ENCODE data around the gene NCKAP5.

Gene NCKAP5

DNA sequence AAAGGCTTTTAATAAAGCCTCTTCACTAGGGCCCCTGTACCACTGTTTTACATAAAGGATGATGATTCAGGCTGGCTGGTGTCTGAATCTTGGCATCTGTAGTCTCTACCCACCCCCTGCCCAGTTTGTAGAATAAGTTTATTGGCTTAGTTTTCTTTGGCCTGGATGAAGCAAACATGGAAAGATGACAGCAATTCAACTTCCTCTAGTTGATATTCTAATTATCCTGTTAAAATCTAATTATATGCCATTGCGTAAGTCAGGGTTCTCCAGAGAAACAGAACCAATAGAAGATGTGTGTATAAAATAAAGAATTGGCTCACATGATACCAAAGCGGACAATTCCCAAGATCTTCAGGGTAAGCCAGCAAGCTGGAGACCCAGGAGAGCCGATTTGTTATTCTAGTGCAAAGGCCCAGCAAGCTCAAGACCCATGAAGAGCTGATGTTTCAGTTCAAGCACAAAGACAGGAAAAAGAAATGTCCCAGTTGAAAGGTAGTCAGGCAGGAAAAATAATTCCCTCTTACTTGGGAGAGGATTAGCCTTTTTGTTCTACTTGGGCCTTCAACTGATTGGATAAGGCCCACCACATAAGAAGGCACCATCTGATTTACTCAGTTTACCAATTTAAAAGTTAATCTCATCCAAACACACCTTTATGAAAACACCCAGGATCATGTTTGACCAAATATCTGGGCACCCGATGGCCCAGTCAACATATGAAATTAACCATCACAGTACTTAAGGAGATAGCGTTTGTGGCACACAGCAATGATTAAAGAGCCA lies 815.6 kb downstream of the NCKAP5 start:
- no peak for DNase-seq (ENCODE audit: low read depth)

GRCh38 chr2:132751836-132752235 lies 816.4 kb downstream of the NCKAP5 start:
- no peak for DNase-seq (ENCODE audit: low read depth)

- DNase-seq (ENCODE audit: low read depth): no peak
Measured at GRCh38 chr2:132750606-132751005, 817.7 kb downstream of the NCKAP5 start.

DNA sequence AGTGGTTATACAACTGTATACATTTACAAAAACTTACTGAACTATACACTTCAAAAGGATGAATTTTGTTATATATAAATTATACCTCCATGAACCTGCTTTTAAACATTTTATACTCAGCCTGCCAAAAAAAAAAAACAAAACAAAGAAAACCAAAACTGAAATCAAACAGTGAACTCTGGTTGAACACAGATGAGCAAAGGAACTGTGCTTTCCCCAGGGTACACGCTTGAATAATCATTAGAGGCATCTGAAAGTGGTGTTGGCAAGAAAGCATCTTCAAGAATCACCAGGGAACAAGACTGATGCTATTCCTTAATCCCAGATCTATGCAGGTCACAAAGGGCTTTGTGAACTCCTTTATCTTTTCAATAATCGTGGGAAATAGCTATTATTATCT lies 821.2 kb downstream of the NCKAP5 start:
- no peak for DNase-seq (ENCODE audit: low read depth)

DNA sequence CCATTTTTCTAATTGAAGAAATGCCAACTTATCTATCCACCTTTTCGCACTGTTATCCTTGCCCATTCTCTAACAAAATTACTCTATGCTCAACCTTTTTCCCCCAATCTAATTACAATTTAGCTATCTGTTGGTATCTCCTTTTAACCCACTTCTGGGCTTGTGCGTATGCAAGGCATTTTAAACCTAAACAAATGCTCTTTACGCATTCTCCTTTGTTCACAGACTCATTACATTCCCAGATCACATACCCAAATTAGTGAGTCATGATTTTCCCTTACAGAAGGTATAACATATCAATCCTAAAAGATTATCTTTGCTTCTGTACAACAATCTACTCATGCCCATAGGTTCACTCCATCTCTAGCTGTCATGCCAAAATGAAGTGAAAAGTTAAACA lies 826.5 kb downstream of the NCKAP5 start:
- DNase-seq (ENCODE audit: low read depth): no peak

DNA sequence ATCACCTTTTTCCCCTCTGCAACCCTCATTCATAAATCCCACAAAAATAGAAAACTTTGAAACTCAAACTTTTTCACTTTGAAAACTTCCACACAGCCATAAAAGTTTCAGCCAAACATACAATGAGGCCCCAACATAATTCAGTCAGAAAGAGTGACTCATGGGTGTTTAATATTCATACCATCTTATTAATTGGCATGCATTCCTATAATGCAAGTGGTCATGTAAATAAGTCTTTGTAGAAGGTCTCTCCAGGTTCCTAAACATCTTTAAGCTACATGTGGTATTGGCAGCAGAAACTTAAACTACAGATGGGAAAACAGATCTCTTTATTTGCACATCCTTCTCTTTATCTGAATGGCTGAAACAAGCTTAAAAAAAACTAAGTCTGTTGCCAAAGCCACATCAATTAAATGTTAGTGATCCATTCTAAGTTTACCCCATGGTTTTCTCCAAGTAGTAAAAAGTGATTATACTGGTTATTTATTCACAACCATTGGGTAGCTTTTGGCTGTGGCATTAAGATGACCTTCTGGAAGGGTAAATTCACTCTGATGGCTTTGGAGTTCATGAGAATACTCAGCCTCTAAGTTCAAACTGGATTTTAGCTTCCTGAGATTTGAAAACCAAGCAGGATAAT lies 828.1 kb downstream of the NCKAP5 start:
- no peak for DNase-seq (ENCODE audit: low read depth)

DNA sequence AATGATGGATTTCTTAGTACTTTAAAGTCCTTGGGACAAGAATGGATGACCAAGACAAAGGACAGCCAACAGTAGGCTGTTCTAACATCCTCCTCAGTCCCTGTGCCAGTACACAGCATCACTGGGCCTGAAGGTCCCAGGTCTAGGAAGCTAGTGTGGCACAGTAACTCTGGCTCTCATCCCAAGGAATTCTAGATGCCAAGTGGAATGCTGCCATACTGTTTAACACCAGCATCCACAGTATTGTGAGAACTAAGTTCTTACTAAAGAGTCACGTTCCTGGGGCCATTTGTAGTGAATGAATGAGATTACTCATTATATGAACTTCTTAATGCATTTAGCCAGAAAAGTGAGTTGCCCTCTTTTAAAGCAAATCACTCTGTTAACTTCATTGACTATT lies 830.0 kb downstream of the NCKAP5 start:
- no peak for DNase-seq (ENCODE audit: low read depth)

DNA sequence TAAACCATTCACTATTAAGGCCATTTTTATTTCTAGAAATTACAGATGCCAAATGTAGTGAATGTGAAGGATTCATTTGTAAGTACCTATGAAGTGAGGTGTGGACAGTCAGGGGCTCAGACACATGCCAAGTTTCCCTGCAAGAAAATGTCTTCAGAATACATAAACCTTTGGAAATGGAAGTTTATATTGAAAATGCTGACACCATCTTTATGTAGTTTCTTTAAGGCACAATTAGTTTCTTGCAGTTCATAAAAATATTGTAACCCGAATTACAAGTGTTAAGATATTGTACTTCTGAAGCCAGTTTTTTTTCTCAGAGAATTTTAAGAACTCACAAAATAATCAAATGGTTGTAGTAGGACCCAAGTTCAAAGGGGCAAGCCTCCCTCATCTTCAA lies 832.2 kb downstream of the NCKAP5 start:
- DNase-seq (ENCODE audit: low read depth): no peak

DNA sequence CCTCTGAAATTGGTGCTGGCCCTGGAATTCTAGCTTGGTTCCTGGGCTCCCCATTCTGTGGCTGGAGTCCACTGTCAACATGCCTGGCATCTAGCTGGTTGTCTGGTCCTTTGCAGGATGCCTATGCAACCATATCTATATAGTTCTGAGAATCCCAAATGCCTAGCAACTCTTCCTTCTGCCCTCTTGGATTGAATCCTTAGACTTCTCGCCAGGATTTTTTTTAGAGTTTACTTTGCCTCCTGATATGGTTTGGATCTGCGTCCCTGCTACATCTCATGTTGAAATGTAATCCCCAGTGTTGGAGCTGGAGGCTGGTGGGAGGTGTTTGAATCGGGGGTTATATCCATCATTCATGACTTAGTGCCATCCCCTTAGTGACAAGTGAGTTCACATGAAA lies 833.3 kb downstream of the NCKAP5 start:
- DNase-seq (ENCODE audit: low read depth): no peak

DNA sequence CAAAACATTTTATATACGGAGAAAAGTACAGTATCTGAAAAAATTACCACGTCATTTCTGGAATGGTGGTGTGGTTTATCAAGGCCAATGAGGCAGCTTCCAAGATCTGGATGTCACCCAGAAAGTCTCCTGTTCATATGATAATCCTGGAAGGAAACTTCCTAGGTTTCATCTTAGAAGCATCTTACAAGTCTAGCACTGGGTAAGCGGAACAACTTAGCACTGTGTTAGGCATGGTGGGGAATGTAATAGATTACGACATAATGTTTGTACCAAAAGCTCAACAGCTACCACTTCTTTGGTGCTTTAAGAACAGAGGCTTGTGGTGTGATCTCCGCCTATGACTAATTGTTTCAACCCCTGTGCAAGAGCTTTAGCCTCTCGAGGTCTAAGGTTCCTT lies 835.2 kb downstream of the NCKAP5 start:
- DNase-seq (ENCODE audit: low read depth): no peak

- no peak for DNase-seq (ENCODE audit: low read depth)
Measured at GRCh38 chr2:132732694-132733093, 835.6 kb downstream of the NCKAP5 start.

DNA sequence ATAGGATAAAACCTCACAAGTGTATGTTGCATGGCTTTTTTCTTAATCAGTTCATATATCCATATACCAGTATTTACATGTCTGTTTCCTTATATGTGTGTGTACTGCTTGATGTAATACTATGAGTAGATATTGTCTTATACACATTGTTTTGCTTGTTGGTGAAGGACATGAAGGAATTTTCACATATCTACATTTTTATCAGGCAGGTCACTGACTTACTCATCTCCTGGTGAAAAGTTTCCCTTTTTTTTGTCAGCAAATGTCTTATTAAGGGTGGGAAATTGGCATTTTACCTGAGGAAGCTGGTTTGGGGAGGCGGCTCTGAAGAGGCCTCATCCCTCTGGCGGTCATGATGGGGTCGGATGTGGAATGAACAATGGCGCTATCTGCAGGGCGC lies 836.8 kb downstream of the NCKAP5 start:
- no peak for DNase-seq (ENCODE audit: low read depth)

DNA sequence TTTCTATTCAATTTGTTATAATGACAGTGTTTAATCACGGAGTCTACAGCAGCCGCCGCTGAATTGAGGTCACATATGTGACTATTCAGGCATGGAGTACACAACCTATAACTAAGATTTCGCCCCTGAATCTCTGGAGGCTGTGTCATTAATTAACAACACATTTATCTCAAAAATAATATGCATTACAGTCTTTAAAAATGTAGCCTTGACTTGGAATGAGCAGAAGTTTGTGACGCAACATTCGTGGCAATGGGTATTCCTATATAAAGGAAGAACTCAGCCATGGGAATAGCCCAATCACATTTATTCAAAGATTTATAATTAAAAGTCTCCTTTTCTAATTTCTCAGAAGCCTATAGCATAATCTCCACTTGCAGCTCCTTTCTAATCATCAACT lies 837.7 kb downstream of the NCKAP5 start:
- no peak for DNase-seq (ENCODE audit: low read depth)

- no peak for DNase-seq (ENCODE audit: low read depth)
Measured at GRCh38 chr2:132729522-132729921, 838.7 kb downstream of the NCKAP5 start.

- no peak for DNase-seq (ENCODE audit: low read depth)
Measured at GRCh38 chr2:132726155-132726554, 842.1 kb downstream of the NCKAP5 start.

GRCh38 chr2:132725748-132726147 lies 842.5 kb downstream of the NCKAP5 start:
- no peak for DNase-seq (ENCODE audit: low read depth)

DNA sequence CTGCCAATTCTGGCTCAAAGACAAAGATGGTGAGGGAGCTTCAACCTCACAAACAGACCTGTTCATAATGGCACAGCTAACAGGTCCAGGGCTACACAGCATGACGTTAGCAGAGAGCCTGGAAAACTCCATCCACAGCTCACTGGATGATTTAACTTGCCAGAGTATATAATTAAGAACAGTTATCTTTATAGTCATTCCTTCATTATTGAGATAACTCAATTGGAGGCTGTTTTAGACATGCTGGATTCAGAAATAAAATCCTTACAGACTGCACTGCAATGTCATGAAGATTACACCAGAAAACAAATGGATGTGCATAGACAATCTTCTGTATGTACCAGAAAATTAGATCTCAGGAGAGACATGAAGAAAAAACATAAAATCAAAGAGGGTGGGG lies 843.1 kb downstream of the NCKAP5 start:
- no peak for DNase-seq (ENCODE audit: low read depth)

GRCh38 chr2:132721938-132722337 lies 846.3 kb downstream of the NCKAP5 start:
- DNase-seq (ENCODE audit: low read depth): no peak

DNA sequence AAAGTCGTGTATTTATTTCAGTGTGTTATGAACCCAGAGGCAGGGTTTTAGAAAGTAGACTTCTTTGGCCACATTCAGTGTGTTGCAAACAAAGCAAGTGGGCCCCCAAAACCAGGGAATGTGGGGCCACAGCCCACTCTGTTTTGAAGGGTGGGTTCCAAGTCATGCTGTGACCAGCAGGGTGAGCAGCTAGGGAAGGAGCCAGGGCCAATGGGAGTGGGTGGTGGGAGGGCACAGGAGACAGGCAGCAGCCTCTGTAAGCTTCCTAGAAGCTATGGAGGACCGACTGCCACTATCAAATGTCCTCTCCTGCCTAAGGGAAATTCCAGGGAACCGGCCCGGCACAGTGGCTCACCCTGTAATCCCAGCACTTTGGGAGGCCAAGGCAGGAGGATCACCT lies 847.9 kb downstream of the NCKAP5 start:
- DNase-seq (ENCODE audit: low read depth): no peak

DNA sequence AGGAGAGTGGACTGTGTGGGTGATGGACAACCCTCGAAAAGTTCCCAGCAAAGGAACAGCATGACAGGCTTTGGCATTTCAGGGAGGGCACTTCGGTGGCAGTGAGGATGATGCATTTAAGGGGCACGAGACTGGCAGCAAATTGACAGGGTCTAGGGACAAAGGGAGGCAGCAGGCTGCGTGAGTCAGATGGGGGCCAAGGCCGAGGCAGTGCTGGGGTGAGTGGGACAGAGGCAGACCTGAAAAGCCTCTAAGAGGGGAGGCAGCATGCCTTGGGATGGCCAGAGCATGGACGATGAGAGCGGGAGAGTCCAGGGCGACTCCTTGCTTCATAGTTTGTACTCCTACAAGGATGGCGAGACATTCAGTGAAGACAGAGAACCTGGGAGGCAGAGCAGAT lies 848.8 kb downstream of the NCKAP5 start:
- DNase-seq (ENCODE audit: low read depth): no peak

- no peak for DNase-seq (ENCODE audit: low read depth)
Measured at GRCh38 chr2:132716954-132717353, 851.3 kb downstream of the NCKAP5 start.

DNA sequence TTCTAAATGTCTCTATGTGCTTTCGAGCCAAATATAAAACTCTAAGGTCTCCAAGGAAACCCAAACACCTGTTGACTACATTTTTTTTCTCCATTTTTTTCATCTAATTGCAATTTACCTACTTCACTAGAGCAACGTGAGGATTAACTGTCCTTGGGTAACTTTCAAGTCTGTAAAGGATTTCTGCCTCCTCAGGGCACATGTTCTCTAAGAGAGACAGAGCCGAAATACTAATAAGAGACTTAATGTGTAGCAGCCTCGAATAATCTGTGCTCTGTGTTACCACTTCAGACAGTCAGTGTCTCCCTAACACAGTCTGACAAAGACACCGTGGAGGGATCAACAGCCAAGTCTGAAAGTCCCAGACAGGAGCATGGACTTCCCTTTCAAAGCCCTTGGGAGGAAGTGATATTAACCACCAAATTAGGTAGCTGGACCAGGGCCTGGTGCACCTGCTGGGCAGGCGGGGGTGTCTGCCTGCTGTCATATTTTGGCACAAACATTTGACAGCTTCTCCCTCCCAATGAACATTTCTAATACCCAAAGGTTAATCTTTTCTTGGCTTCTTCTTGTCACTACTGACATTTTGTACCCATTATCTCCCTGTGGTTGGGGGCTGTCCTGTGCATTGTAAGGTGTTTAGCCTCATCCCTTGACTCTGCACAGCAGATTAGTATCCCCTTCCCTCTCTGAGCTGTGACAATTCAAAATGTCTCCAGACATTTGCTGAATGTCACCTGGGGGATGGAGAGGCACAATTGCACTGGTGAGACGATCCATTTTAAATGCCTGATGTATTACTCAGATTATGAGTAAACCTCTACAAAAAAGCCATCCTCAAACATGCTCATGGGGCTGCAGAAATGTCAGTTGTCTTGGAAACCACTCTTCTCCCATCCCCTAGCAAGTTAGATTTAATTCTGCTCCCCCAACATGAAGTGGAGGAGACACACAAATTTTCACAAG lies 852.6 kb downstream of the NCKAP5 start:
- DNase-seq (ENCODE audit: low read depth): no peak

DNA sequence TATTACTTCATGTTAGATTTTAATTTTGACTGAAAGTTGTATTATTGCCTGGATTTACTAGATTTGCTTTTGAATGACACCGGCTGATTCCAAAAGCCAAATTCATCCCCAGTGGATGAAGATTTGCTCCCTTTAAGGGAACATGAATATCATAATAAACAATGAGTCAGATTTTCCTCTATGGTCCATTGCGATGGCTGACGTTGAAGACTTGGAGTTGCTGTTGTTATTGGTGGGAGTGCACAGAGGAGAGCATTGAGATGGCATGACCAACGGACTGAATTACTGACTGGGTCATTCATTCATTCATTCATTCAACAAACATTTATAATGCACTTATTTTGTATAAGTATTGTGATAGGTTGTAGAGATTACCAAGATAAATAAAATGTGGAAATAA lies 864.9 kb downstream of the NCKAP5 start:
- DNase-seq (ENCODE audit: low read depth): no peak
